ENCODE results near the gene SPOP. TPM values are rescaled to one million over a fixed set of nuclear protein-coding genes. Genes with fewer than 3 reads are reported as not detected.

Gene SPOP
- total and polyA plus RNA-seq, 2 donors, result 54.7 to 64.3 TPM

DNA sequence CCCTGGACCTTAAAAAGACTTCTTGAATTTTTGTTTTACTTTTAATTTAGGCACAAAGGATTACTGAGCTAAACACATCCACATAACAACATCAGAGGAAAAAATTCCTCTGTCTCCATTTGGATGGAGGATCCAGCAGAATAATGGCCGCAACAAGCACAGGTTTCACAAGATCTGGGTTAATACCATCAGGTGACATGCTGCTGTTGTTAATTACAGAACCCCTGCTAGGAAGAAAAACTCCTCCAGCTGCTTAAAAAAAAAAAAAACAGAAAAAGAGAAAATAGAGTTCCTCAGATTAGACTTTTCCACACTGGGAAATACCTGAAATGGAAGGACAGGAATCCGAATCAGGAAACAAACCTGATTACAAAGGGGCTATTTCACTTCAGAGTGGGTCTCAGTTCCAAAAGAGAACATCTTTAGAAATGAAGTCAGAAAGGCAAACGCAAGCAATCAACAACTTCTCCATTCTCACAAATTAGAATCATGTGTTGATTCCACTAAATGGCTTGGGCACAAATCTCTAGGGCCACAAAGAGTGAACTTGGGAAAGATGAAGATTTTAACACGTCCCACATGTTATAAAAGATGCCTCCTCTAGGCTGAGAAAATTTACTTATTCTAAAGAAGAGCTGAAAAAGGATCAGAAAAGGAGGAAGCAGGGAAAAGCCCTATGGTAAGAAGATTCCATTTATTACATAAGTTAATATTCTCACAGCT, 44.0 kb downstream of the SPOP start:
- no peaks in the 10 kb centered on the region for H3K27me3 ChIP-seq (ENCODE audit: control insufficient read depth in 2 of 2, insufficient read depth in 1 of 2, low read length in 1 of 2)
- no peaks in the 10 kb centered on the region for H3K9me3 ChIP-seq (ENCODE audit: control insufficient read depth in 2 of 2, insufficient read depth in 1 of 2, low read length in 1 of 2)
- WGBS, result 96% methylated on average over 4 of the region's 4 CpGs
- peaks cover 0 to 15% of the 10 kb centered on the region in 2 donors for H3K36me3 ChIP-seq (ENCODE audit: control insufficient read depth in 2 of 2, insufficient read depth in 2 of 2, low read length in 1 of 2)
- H3K4me1 ChIP-seq (ENCODE audit: control insufficient read depth in 2 of 2, insufficient read depth in 2 of 2, low read length in 2 of 2), result no peaks in the 10 kb centered on the region
- H3K4me3 ChIP-seq (ENCODE audit: low read length in 2 of 2), result no peak overlapping the region
- no peak overlapping the region for H3K27ac ChIP-seq (ENCODE audit: low read depth in 1 of 2, low read length in 1 of 2)
- DNase-seq (ENCODE audit: low read depth in 6 of 9, low spot score in 9 of 9), result no peak

DNA sequence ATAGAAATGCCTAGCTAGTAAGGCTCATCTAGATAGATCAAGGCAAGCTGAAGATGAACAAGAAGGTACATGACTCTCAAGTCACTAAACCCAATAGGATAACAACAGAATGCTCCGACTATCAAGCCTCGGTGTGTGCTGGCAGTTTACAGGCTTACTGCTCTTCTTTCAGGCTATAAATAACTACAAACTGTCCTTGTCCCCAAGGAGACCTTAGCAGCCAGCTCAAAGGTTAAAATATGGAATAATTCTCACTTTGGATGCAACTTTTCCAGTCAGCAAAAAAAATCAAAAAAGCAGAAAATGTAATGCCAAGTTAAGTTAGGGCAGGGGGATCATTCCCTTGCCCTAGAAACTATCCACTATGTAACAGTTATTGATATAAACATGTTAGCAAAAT, 44.6 kb downstream of the SPOP start:
- H3K27me3 ChIP-seq (ENCODE audit: control insufficient read depth in 2 of 2, insufficient read depth in 1 of 2, low read length in 1 of 2), result no peaks in the 10 kb centered on the region
- H3K27ac ChIP-seq (ENCODE audit: low read depth in 1 of 2, low read length in 1 of 2), result no peak overlapping the region
- no peaks in the 10 kb centered on the region for H3K9me3 ChIP-seq (ENCODE audit: control insufficient read depth in 2 of 2, insufficient read depth in 1 of 2, low read length in 1 of 2)
- DNase-seq (ENCODE audit: low read depth in 6 of 9, low spot score in 9 of 9), result no peak
- 98% methylated on average over 2 of the region's 2 CpGs for WGBS
- peaks cover 0 to 15% of the 10 kb centered on the region in 2 donors for H3K36me3 ChIP-seq (ENCODE audit: control insufficient read depth in 2 of 2, insufficient read depth in 2 of 2, low read length in 1 of 2)
- H3K4me3 ChIP-seq (ENCODE audit: low read length in 2 of 2), result no peak overlapping the region
- H3K4me1 ChIP-seq (ENCODE audit: control insufficient read depth in 2 of 2, insufficient read depth in 2 of 2, low read length in 2 of 2), result no peaks in the 10 kb centered on the region

DNA sequence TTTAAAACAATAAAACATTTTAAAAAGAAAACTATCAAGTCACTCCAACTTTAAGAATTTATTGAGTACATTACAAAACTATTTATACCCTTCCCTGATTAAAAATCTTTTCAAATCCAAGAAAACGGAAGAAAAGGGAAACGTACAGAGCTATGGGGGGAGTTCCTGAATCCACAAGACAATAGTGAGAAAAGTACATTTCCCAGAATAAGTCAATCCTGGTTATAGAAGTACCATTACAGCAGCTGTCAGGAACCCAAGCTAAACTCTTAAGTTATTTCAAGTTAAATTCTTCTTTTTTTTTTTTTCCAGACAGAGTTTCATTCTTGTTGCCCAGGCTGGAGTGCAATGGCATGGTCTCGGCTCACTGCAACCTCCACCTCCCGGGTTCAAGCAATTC, 45.7 kb downstream of the SPOP start:
- H3K9me3 ChIP-seq (ENCODE audit: control insufficient read depth in 2 of 2, insufficient read depth in 1 of 2, low read length in 1 of 2), result no peaks in the 10 kb centered on the region
- no peaks in the 10 kb centered on the region for H3K27me3 ChIP-seq (ENCODE audit: control insufficient read depth in 2 of 2, insufficient read depth in 1 of 2, low read length in 1 of 2)
- WGBS, result 94% methylated on average over 4 of the region's 4 CpGs
- peaks cover 0 to 15% of the 10 kb centered on the region in 2 donors for H3K36me3 ChIP-seq (ENCODE audit: control insufficient read depth in 2 of 2, insufficient read depth in 2 of 2, low read length in 1 of 2)
- no peak overlapping the region for H3K27ac ChIP-seq (ENCODE audit: low read depth in 1 of 2, low read length in 1 of 2)
- no peak for DNase-seq (ENCODE audit: low read depth in 6 of 9, low spot score in 9 of 9)
- no peaks in the 10 kb centered on the region for H3K4me1 ChIP-seq (ENCODE audit: control insufficient read depth in 2 of 2, insufficient read depth in 2 of 2, low read length in 2 of 2)
- H3K4me3 ChIP-seq (ENCODE audit: low read length in 2 of 2), result no peak overlapping the region

DNA sequence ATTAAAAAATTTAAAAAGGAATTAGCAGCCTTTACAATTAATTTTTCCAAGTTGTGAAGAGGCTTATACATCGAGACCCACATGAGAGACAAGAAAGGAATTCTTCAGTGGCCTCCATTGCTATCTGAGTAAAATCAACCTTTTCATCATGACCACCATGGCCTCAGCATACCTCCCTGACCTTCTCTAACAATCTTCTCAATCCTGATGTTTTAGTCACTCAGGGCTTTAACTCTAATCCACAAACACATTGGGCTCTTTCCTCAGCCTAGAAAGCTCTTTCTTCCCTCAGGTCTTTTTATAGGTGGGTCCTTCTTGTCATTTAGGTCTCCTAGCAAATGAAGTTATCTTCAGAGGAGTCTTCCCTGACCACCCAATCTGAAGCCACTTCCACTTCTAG, 46.4 kb downstream of the SPOP start:
- Histone ChIP-seq H3K27me3 (ENCODE audit: control insufficient read depth in 2 of 2, insufficient read depth in 1 of 2, low read length in 1 of 2) (no peaks in the 10 kb centered on the region), H3K9me3 (ENCODE audit: control insufficient read depth in 2 of 2, insufficient read depth in 1 of 2, low read length in 1 of 2) (no peaks in the 10 kb centered on the region), H3K4me3 (ENCODE audit: low read length in 2 of 2) (no peak overlapping the region), H3K27ac (ENCODE audit: low read depth in 1 of 2, low read length in 1 of 2) (no peak overlapping the region), H3K4me1 (ENCODE audit: control insufficient read depth in 2 of 2, insufficient read depth in 2 of 2, low read length in 2 of 2) (no peaks in the 10 kb centered on the region), H3K36me3 (ENCODE audit: control insufficient read depth in 2 of 2, insufficient read depth in 2 of 2, low read length in 1 of 2) (peaks cover 0 to 15% of the 10 kb centered on the region in 2 donors)
- no peak for DNase-seq (ENCODE audit: low read depth in 6 of 9, low spot score in 9 of 9)
- 98% methylated on average over 1 of the region's 1 CpG for WGBS

DNA sequence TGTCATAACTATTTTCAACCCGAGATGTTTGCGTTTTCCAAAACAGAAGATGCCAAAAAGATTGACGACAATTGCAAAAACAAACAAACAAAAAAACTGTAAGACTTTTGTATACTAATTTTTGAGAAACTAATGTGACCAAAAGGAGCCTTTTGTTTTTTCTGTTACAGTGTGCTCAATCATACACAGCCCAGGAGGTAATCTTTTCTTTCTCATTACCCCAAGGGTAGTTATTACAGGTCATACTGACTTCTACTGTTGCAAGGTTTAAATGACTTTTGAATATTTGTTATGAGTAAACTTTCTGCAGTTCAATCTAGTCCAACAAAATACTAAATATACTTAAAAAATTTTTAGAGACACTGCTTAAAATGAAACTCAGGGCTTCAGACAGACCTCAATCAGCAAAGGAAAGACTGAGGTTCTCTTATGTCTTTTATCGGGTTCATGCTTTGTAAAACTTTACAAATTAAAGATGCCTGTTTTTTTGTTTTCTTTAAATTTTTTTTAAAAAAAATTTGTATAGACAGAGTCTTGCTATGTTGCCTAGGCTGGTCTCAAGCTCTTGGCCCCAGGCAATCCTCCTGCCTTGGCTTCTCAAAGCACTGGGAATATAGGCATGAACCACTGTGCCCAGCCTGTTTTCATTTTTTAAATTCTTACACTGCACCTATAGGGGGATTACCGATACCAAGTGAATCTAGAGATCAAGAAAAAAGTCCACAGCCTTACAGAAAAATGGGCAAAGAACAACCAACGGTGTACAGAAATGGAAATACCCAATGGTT, 47.6 kb downstream of the SPOP start:
- 95% methylated on average over 6 of the region's 6 CpGs for whole genome bisulfite sequencing
- no peak overlapping the region for H3K4me3 ChIP-seq (ENCODE audit: low read length in 2 of 2)

DNA sequence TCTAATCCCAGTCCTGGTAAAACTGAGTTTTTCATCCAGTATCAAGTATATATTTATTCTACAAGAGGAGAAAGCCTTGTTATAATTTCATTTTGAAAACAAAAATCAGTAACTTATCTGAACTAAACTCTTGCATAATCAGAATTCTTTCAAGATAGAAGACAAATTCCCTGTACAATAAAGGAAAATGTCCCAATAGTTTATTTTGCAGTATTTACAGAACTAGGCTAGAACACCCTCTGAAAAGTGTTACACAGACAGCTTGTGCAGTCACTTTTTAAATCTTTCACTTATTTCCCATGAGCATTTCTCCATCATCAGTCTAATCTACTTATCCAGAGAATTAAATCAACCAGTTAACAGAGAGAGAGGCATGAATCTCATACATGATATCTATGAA, 48.5 kb downstream of the SPOP start:
- Histone ChIP-seq H3K27me3 (ENCODE audit: control insufficient read depth in 2 of 2, insufficient read depth in 1 of 2, low read length in 1 of 2) (no peaks in the 10 kb centered on the region), H3K27ac (ENCODE audit: low read depth in 1 of 2, low read length in 1 of 2) (no peak overlapping the region), H3K36me3 (ENCODE audit: control insufficient read depth in 2 of 2, insufficient read depth in 2 of 2, low read length in 1 of 2) (peaks cover 0 to 13% of the 10 kb centered on the region in 2 donors), H3K9me3 (ENCODE audit: control insufficient read depth in 2 of 2, insufficient read depth in 1 of 2, low read length in 1 of 2) (no peaks in the 10 kb centered on the region), H3K4me3 (ENCODE audit: low read length in 2 of 2) (no peak overlapping the region), H3K4me1 (ENCODE audit: control insufficient read depth in 2 of 2, insufficient read depth in 2 of 2, low read length in 2 of 2) (no peaks in the 10 kb centered on the region)
- DNase-seq (ENCODE audit: low read depth in 6 of 9, low spot score in 9 of 9), result no peak

More for the DNA sequence above, 47.6 kb downstream of the SPOP start:
- no peak overlapping the region for H3K27ac ChIP-seq (ENCODE audit: low read depth in 1 of 2, low read length in 1 of 2)
- H3K36me3 ChIP-seq (ENCODE audit: control insufficient read depth in 2 of 2, insufficient read depth in 2 of 2, low read length in 1 of 2), result peaks cover 0 to 12% of the 10 kb centered on the region in 2 donors
- H3K4me1 ChIP-seq (ENCODE audit: control insufficient read depth in 2 of 2, insufficient read depth in 2 of 2, low read length in 2 of 2), result no peaks in the 10 kb centered on the region
- H3K27me3 ChIP-seq (ENCODE audit: control insufficient read depth in 2 of 2, insufficient read depth in 1 of 2, low read length in 1 of 2), result no peaks in the 10 kb centered on the region
- H3K9me3 ChIP-seq (ENCODE audit: control insufficient read depth in 2 of 2, insufficient read depth in 1 of 2, low read length in 1 of 2), result no peaks in the 10 kb centered on the region
- DNase-seq (ENCODE audit: low read depth in 6 of 9, low spot score in 9 of 9), result no peak

DNA sequence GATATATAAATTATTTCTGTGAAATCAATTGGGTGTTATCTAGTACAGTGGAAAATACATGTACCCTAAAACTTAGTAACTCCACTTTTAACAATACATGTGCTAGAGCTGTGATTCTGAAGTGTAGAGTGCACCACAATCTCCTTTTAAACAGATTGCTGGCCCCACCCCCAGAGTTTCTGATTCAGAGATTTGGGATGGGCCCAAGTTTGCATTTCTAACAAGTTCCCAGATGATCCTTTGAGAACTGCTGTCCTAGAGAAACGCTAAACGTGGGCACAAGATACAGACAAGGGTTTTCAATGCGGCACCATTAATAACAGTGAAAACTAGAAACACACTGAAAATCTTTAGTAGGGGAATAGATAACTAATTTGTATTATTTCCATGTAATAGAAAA, 53.0 kb downstream of the SPOP start:
- WGBS, result 98% methylated on average over 3 of the region's 3 CpGs
- H3K27ac ChIP-seq (ENCODE audit: low read depth in 1 of 2, low read length in 1 of 2), result no peak overlapping the region
- H3K4me1 ChIP-seq (ENCODE audit: control insufficient read depth in 2 of 2, insufficient read depth in 2 of 2, low read length in 2 of 2), result no peaks in the 10 kb centered on the region
- DNase-seq (ENCODE audit: low read depth in 6 of 9, low spot score in 9 of 9), result no peak
- H3K4me3 ChIP-seq (ENCODE audit: low read length in 2 of 2), result no peak overlapping the region
- peaks cover 18 to 35% of the 10 kb centered on the region in 2 donors for H3K36me3 ChIP-seq (ENCODE audit: control insufficient read depth in 2 of 2, insufficient read depth in 2 of 2, low read length in 1 of 2)
- H3K9me3 ChIP-seq (ENCODE audit: control insufficient read depth in 2 of 2, insufficient read depth in 1 of 2, low read length in 1 of 2), result no peaks in the 10 kb centered on the region
- H3K27me3 ChIP-seq (ENCODE audit: control insufficient read depth in 2 of 2, insufficient read depth in 1 of 2, low read length in 1 of 2), result no peaks in the 10 kb centered on the region

DNA sequence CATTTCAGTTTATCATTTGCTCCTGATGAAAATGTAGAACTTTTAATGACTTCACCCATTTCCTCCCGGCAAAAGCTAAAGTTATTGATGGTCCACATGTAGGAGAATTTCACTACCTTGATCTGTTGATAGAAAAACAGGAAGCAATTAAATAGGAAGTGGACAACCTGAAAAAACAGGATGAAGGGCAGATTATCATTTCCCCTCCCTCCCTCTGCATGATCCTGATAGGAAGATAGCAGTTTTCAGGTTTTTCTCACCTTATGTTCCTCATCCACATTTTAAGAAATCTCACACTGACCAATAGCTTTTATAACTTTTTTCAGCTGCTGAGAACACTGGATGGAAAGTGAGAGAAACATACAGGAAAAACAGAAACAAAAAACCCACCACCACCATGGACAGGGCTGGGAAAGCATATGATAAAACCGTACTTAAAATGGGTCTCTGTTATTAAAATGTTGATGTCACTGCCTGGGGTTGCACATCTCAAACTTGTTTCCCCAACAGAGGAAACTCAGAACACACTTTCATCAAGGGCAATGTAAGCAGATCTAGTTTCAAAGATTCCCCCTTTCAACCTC, 55.9 kb downstream of the SPOP start:
- no peak overlapping the region for H3K4me3 ChIP-seq (ENCODE audit: low read length in 2 of 2)
- peaks cover 41 to 60% of the 10 kb centered on the region in 2 donors for H3K36me3 ChIP-seq (ENCODE audit: control insufficient read depth in 2 of 2, insufficient read depth in 2 of 2, low read length in 1 of 2)
- no peaks in the 10 kb centered on the region for H3K27me3 ChIP-seq (ENCODE audit: control insufficient read depth in 2 of 2, insufficient read depth in 1 of 2, low read length in 1 of 2)
- WGBS, result 83% methylated on average over 2 of the region's 2 CpGs
- no peaks in the 10 kb centered on the region for H3K9me3 ChIP-seq (ENCODE audit: control insufficient read depth in 2 of 2, insufficient read depth in 1 of 2, low read length in 1 of 2)
- DNase-seq (ENCODE audit: low read depth in 6 of 9, low spot score in 9 of 9), result no peak
- H3K27ac ChIP-seq (ENCODE audit: low read depth in 1 of 2, low read length in 1 of 2), result no peak overlapping the region
- H3K4me1 ChIP-seq (ENCODE audit: control insufficient read depth in 2 of 2, insufficient read depth in 2 of 2, low read length in 2 of 2), result no peaks in the 10 kb centered on the region

DNA sequence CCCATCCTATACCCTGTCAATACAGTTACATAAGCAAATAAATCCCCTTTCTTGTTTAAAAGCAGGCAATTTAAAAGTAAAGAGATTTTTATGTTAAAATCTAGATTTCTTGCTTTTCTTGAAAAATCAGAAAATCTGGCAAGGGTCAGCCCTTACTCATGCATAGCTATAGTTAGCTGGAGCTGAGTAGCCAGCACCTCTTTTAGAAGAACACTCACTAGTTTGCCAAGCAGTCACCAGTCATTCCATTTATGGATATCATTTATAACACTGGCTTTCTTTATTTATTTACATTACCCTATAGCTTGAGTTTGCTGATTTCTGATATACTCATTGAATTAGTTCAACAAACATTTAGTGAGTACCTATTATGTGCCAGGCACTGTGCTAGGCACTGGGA, 56.5 kb downstream of the SPOP start:
- Histone ChIP-seq H3K4me3 (ENCODE audit: low read length in 2 of 2) (no peak overlapping the region), H3K9me3 (ENCODE audit: control insufficient read depth in 2 of 2, insufficient read depth in 1 of 2, low read length in 1 of 2) (no peaks in the 10 kb centered on the region), H3K36me3 (ENCODE audit: control insufficient read depth in 2 of 2, insufficient read depth in 2 of 2, low read length in 1 of 2) (peaks cover 46 to 66% of the 10 kb centered on the region in 2 donors), H3K27ac (ENCODE audit: low read depth in 1 of 2, low read length in 1 of 2) (no peak overlapping the region), H3K27me3 (ENCODE audit: control insufficient read depth in 2 of 2, insufficient read depth in 1 of 2, low read length in 1 of 2) (no peaks in the 10 kb centered on the region), H3K4me1 (ENCODE audit: control insufficient read depth in 2 of 2, insufficient read depth in 2 of 2, low read length in 2 of 2) (no peaks in the 10 kb centered on the region)
- DNase-seq (ENCODE audit: low read depth in 6 of 9, low spot score in 9 of 9), result no peak

All from thymus (tissue), 11 donors.